Neural cell (in vitro differentiated cells): ENCODE data around the gene UTP3. TPM values are rescaled to one million over a fixed set of nuclear protein-coding genes. Genes with fewer than 3 reads are reported as not detected.
"Not testable (repeated sequence)": the region's sequence is repeated elsewhere in the genome, so short reads cannot be mapped to it uniquely, and the experiment has no call there.

Experiments used
- H2AFZ ChIP-seq: fragments of 200-600, 300-800 bp; sonication (generic), shearing (Covaris generic); 2 replicates; pipeline ENCODE4 v1.6.0; 2014; ENCODE audit warnings: low read depth, mild to moderate bottlenecking, antibody characterized with exemption, low read length, moderate library complexity
- H3F3A ChIP-seq: fragments of 200-600 bp; shearing (Covaris generic); 2 replicates; pipeline ENCODE4 v1.6.1; 2016; ENCODE audit warnings: mild to moderate bottlenecking, moderate library complexity, mixed read lengths, antibody characterized with exemption, low read length; ENCODE audit not compliant: insufficient read depth, poor library complexity, severe bottlenecking
- H3K27ac ChIP-seq: fragments of 200-600, 300-800 bp; sonication (generic), shearing (Covaris generic); 2 replicates; pipeline ENCODE4 v1.5.1; 2014; ENCODE audit warnings: mild to moderate bottlenecking, low read length, moderate library complexity
- H3K27me3 ChIP-seq: fragments of 300-800, 200-600 bp; sonication (generic), shearing (Covaris generic); 2 replicates; pipeline ENCODE4 v1.6.0; 2014; ENCODE audit warnings: mild to moderate bottlenecking, low read depth, low read length, moderate library complexity; ENCODE audit not compliant: insufficient read depth
- H3K36me3 ChIP-seq: fragments of 300-800, 200-600 bp; sonication (generic), shearing (Covaris generic); 2 replicates; pipeline ENCODE4 v1.5.1; 2014; ENCODE audit warnings: mild to moderate bottlenecking, antibody characterized with exemption, low read length, moderate library complexity; ENCODE audit not compliant: insufficient read depth
- H3K4me2 ChIP-seq: fragments of 300-800, 200-600 bp; sonication (generic), shearing (Covaris generic); 2 replicates; pipeline ENCODE4 v1.6.0; 2014; ENCODE audit warnings: mild to moderate bottlenecking, low read length
- H3K4me3 ChIP-seq: fragments of 300-800, 200-600 bp; sonication (generic), shearing (Covaris generic); 2 replicates; pipeline ENCODE4 v1.5.1; 2014; ENCODE audit warnings: mild to moderate bottlenecking, low read length, moderate library complexity
- H3K79me2 ChIP-seq: fragments of 200-600 bp; shearing (Covaris generic); replicated peaks from 2 replicates; pipeline ENCODE4 v1.6.0; 2014; ENCODE audit warnings: mild to moderate bottlenecking, low read length, moderate library complexity; ENCODE audit not compliant: insufficient read depth
- H3K9ac ChIP-seq: fragments of 300-800, 200-600 bp; sonication (generic), shearing (Covaris generic); 2 replicates; pipeline ENCODE4 v1.6.1; 2016; ENCODE audit warnings: mild to moderate bottlenecking, low read length, mixed read lengths
- H3K9me2 ChIP-seq: fragments of 200-600 bp; shearing (Covaris generic); 2 replicates; pipeline ENCODE4 v1.6.1; 2016; ENCODE audit warnings: mild to moderate bottlenecking, low read length, mixed read lengths; ENCODE audit not compliant: insufficient read depth
- H3K9me3 ChIP-seq: fragments of 200-600, 300-800 bp; sonication (generic), shearing (Covaris generic); 2 replicates; pipeline ENCODE4 v1.6.1; 2016; ENCODE audit warnings: mild to moderate bottlenecking, mixed run types, low read length, moderate library complexity, mixed read lengths
- H4K20me1 ChIP-seq: fragments of 200-600 bp; shearing (Covaris generic); 2 replicates; pipeline ENCODE4 v1.6.1; 2016; ENCODE audit warnings: mild to moderate bottlenecking, mixed run types; ENCODE audit not compliant: insufficient read depth
- EP300 ChIP-seq: fragments of 450-650 bp; conservative IDR thresholded peaks from 2 replicates; pipeline ENCODE4 v1.6.1; 2014; ENCODE audit warnings: antibody characterized with exemption, mild to moderate bottlenecking, moderate library complexity; ENCODE audit not compliant: poor library complexity, severe bottlenecking
- EZH2 ChIP-seq: fragments of 200-600, 300-800 bp; shearing (Covaris generic), sonication (generic); IDR thresholded peaks from 2 replicates; pipeline ENCODE4 v1.6.1; 2014; ENCODE audit warnings: antibody characterized with exemption, low read length, borderline replicate concordance, mild to moderate bottlenecking; ENCODE audit not compliant: insufficient read depth, poor library complexity, severe bottlenecking
- MXI1 ChIP-seq: fragments of 450-650 bp; conservative IDR thresholded peaks from 2 replicates; pipeline ENCODE4 v1.6.1; 2014; ENCODE audit warnings: antibody characterized with exemption, mild to moderate bottlenecking; ENCODE audit not compliant: poor library complexity, severe bottlenecking
- POLR2AphosphoS5 ChIP-seq: IDR thresholded peaks from 2 replicates; pipeline ENCODE4 v1.6.1; 2012
- RAD21 ChIP-seq: fragments of 450-650 bp; conservative IDR thresholded peaks from 2 replicates; pipeline ENCODE4 v1.6.1; 2014; ENCODE audit warnings: antibody characterized with exemption, mild to moderate bottlenecking, moderate library complexity
- SMC3 ChIP-seq: fragments of 450-650 bp; conservative IDR thresholded peaks from 2 replicates; pipeline ENCODE4 v1.6.1; 2014; ENCODE audit warnings: antibody characterized with exemption, mild to moderate bottlenecking, moderate library complexity; ENCODE audit not compliant: poor library complexity
- TAF1 ChIP-seq: IDR thresholded peaks from 2 replicates; pipeline ENCODE4 v1.6.1; 2012; ENCODE audit warnings: low read depth
- polyA plus RNA-seq: library from polyadenylated mRNA; depleted of rRNA; stranded (reverse); fragments of >200 nt; gene quantifications from 2 replicates; pipeline ENCODE4 v1.2.3, GENCODE V29; 2014
- TF ChIP-seq, protein P1 (sequence below): fragments of 450-650 bp; IDR thresholded peaks from 2 replicates; pipeline ENCODE4 v1.5.1; 2014; ENCODE audit warnings: antibody characterized with exemption, mild to moderate bottlenecking, moderate library complexity; ENCODE audit not compliant: poor library complexity, severe bottlenecking
- TF ChIP-seq, protein P2 (sequence below): IDR thresholded peaks from 2 replicates; pipeline ENCODE4 v1.6.1; 2012; ENCODE audit warnings: borderline replicate concordance

Gene UTP3
- polyA plus RNA-seq, 1 donor from 2014 or later, result 11.3 TPM

DNA sequence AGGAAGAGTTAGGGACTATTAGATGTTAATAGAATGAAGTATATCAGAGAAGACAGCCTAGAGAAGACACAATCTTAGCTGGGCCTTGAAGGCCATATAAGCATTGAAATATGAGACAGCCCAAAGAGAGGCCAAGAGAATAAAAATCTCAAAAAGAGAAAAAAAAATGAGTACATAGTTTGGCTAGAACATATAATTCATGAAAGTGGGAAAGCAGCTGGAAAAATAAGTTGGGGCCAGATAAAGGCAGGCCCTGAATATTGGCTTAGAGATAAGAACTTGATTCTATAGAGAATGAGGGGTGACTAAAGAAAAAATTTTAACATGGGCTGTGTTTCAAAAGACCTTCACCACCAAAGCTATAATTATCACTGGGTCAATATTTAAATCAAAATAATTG lies 7.4 kb upstream of the UTP3 start:
- Histone ChIP-seq H3K4me2 (no peak overlapping the region), H4K20me1 (no peaks in the 10 kb centered on the region), H3K79me2 (no peaks in the 10 kb centered on the region), H3K27ac (no peak overlapping the region), H2AFZ (no peak overlapping the region), H3K4me3 (no peak overlapping the region), H3F3A (no peaks in the 10 kb centered on the region), H3K9ac (no peak overlapping the region), H3K9me2 (no peaks in the 10 kb centered on the region), H3K36me3 (no peaks in the 10 kb centered on the region), H3K9me3 (no peaks in the 10 kb centered on the region), H3K27me3 (no peaks in the 10 kb centered on the region)
- TF ChIP-seq POLR2AphosphoS5, result no peak
- TF ChIP-seq RAD21, result no peak
- no peak for TF ChIP-seq EZH2
- TF ChIP-seq, protein P1, sequence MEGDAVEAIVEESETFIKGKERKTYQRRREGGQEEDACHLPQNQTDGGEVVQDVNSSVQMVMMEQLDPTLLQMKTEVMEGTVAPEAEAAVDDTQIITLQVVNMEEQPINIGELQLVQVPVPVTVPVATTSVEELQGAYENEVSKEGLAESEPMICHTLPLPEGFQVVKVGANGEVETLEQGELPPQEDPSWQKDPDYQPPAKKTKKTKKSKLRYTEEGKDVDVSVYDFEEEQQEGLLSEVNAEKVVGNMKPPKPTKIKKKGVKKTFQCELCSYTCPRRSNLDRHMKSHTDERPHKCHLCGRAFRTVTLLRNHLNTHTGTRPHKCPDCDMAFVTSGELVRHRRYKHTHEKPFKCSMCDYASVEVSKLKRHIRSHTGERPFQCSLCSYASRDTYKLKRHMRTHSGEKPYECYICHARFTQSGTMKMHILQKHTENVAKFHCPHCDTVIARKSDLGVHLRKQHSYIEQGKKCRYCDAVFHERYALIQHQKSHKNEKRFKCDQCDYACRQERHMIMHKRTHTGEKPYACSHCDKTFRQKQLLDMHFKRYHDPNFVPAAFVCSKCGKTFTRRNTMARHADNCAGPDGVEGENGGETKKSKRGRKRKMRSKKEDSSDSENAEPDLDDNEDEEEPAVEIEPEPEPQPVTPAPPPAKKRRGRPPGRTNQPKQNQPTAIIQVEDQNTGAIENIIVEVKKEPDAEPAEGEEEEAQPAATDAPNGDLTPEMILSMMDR, result no peak
- TF ChIP-seq EP300, result no peak
- TF ChIP-seq, protein P2, sequence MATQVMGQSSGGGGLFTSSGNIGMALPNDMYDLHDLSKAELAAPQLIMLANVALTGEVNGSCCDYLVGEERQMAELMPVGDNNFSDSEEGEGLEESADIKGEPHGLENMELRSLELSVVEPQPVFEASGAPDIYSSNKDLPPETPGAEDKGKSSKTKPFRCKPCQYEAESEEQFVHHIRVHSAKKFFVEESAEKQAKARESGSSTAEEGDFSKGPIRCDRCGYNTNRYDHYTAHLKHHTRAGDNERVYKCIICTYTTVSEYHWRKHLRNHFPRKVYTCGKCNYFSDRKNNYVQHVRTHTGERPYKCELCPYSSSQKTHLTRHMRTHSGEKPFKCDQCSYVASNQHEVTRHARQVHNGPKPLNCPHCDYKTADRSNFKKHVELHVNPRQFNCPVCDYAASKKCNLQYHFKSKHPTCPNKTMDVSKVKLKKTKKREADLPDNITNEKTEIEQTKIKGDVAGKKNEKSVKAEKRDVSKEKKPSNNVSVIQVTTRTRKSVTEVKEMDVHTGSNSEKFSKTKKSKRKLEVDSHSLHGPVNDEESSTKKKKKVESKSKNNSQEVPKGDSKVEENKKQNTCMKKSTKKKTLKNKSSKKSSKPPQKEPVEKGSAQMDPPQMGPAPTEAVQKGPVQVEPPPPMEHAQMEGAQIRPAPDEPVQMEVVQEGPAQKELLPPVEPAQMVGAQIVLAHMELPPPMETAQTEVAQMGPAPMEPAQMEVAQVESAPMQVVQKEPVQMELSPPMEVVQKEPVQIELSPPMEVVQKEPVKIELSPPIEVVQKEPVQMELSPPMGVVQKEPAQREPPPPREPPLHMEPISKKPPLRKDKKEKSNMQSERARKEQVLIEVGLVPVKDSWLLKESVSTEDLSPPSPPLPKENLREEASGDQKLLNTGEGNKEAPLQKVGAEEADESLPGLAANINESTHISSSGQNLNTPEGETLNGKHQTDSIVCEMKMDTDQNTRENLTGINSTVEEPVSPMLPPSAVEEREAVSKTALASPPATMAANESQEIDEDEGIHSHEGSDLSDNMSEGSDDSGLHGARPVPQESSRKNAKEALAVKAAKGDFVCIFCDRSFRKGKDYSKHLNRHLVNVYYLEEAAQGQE, result no peak
- TF ChIP-seq MXI1, result no peak
- no peak for TF ChIP-seq TAF1
- TF ChIP-seq SMC3, result no peak

DNA sequence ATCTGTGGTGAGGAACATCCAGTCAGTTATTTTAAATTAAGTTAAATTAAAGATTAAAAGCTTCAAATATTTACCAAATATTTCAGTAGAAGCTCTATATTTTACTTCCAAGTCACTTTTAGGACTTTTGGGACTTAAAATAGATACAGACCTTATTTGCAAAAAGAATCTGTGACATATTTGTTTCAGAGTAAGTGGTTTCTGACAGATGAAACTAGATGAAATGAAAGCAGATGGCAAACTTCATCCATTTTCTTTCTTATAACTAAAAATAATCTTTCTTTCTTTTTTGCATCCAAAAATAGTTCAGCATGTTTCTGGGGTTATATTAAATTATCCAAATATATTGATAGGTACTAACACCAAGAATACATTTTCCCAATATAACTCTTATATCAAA lies 6.6 kb upstream of the UTP3 start:
- no peaks in the 10 kb centered on the region for H3F3A ChIP-seq
- H3K9me3 ChIP-seq, result no peaks in the 10 kb centered on the region
- H3K79me2 ChIP-seq, result no peaks in the 10 kb centered on the region
- no peaks in the 10 kb centered on the region for H3K9me2 ChIP-seq
- no peaks in the 10 kb centered on the region for H4K20me1 ChIP-seq
- no peak overlapping the region for H2AFZ ChIP-seq
- H3K36me3 ChIP-seq, result no peaks in the 10 kb centered on the region
- H3K27ac ChIP-seq, result no peak overlapping the region
- H3K4me3 ChIP-seq, result no peak overlapping the region
- H3K4me2 ChIP-seq, result no peak overlapping the region
- no peak for TF ChIP-seq RAD21
- TF ChIP-seq, protein P1, result no peak
- TF ChIP-seq MXI1, result no peak
- TF ChIP-seq POLR2AphosphoS5, result no peak
- no peak for TF ChIP-seq EZH2
- no peak for TF ChIP-seq SMC3
- TF ChIP-seq EP300, result no peak
- TF ChIP-seq, protein P2, result no peak
- no peak for TF ChIP-seq TAF1
- H3K9ac ChIP-seq, result no peak overlapping the region
- no peaks in the 10 kb centered on the region for H3K27me3 ChIP-seq

DNA sequence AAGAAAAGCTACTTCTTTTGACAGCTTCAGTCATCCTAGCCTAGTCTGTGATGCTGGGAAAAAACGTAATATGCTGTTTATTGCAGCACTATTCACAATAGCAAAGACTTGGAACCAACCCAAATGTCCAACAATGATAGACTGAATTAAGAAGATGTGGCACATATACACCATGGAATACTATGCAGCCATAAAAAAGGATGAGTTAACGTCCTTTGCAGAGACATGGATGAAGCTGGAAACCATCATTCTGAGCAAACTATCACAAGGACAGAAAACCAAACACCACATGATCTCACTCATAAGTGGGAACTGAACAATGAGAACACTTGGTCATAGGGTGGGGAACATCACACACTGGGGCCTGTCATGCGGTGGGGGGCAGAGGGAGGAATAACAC lies 6.2 kb upstream of the UTP3 start:
- H3K9me2 ChIP-seq, result not testable (repeated sequence)

More for the DNA sequence above, 6.2 kb upstream of the UTP3 start:
- H3K36me3 ChIP-seq, H3F3A ChIP-seq, H3K79me2 ChIP-seq, H3K4me3 ChIP-seq, H4K20me1 ChIP-seq, H3K9me3 ChIP-seq, H3K9ac ChIP-seq, H3K27me3 ChIP-seq, H3K27ac ChIP-seq, H3K4me2 ChIP-seq, H2AFZ ChIP-seq: not testable (repeated sequence)
